ENCODE results near the gene SLC66A1.
A peak's percentile ranks its signal among the peaks of the same experiment; 100 is the strongest.

SLC66A1 gene

GRCh38 chr1:19309123-19309813 lies 2.9 kb upstream of the SLC66A1 start:
- TF ChIP-seq, protein P1, sequence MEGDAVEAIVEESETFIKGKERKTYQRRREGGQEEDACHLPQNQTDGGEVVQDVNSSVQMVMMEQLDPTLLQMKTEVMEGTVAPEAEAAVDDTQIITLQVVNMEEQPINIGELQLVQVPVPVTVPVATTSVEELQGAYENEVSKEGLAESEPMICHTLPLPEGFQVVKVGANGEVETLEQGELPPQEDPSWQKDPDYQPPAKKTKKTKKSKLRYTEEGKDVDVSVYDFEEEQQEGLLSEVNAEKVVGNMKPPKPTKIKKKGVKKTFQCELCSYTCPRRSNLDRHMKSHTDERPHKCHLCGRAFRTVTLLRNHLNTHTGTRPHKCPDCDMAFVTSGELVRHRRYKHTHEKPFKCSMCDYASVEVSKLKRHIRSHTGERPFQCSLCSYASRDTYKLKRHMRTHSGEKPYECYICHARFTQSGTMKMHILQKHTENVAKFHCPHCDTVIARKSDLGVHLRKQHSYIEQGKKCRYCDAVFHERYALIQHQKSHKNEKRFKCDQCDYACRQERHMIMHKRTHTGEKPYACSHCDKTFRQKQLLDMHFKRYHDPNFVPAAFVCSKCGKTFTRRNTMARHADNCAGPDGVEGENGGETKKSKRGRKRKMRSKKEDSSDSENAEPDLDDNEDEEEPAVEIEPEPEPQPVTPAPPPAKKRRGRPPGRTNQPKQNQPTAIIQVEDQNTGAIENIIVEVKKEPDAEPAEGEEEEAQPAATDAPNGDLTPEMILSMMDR (conservative IDR thresholded peaks at IDR 0.05; ENCODE audit: control insufficient read depth, insufficient read depth, low read depth, low read length): no peak
- peak; percentile 87 for DNase-seq (ENCODE audit: low read depth)

DNA sequence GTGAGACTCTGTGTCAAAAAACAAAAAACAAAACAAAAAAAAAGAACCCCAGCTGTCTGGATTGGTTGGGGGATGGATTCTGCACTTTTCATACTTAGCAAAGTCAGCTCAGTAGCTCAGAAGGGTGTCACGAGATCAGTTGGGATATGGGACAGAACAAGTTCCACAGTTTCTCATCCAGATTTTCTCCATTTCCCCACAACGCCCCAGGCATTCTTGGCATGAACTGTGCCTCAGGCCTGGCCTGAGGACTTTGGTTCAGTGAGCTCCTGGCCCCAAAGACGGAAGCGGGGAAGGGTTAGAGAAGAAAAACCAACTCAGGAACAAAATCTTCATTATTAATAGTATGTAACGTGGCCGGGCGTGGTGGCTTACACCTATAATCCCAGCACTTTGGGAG lies 2.1 kb upstream of the SLC66A1 start:
- DNase-seq (ENCODE audit: low read depth): no peak
- TF ChIP-seq, protein P1 (conservative IDR thresholded peaks at IDR 0.05; ENCODE audit: control insufficient read depth, insufficient read depth, low read depth, low read length): no peak
- no peak overlapping the region for H3K4me3 ChIP-seq (ENCODE audit: control insufficient read depth, low read depth, low read length)

More at GRCh38 chr1:19309123-19309813, 2.9 kb upstream of the SLC66A1 start:
- no peak overlapping the region for H3K4me3 ChIP-seq (ENCODE audit: control insufficient read depth, low read depth, low read length)

- DNase-seq (ENCODE audit: low read depth): no peak
- TF ChIP-seq, protein P1 (conservative IDR thresholded peaks at IDR 0.05; ENCODE audit: control insufficient read depth, insufficient read depth, low read depth, low read length): no peak
- peak overlapping the region; percentile 72 for H3K4me3 ChIP-seq (ENCODE audit: control insufficient read depth, low read depth, low read length)
These were observed 1.2 kb upstream of the SLC66A1 start for GRCh38 chr1:19310720-19311502.

GRCh38 chr1:19311503-19311930 lies 609 bp upstream of the SLC66A1 start:
- no peak for DNase-seq (ENCODE audit: low read depth)
- TF ChIP-seq, protein P1 (conservative IDR thresholded peaks at IDR 0.05; ENCODE audit: control insufficient read depth, insufficient read depth, low read depth, low read length): no peak
- H3K4me3 ChIP-seq (ENCODE audit: control insufficient read depth, low read depth, low read length): peak overlapping the region; percentile 72

DNA sequence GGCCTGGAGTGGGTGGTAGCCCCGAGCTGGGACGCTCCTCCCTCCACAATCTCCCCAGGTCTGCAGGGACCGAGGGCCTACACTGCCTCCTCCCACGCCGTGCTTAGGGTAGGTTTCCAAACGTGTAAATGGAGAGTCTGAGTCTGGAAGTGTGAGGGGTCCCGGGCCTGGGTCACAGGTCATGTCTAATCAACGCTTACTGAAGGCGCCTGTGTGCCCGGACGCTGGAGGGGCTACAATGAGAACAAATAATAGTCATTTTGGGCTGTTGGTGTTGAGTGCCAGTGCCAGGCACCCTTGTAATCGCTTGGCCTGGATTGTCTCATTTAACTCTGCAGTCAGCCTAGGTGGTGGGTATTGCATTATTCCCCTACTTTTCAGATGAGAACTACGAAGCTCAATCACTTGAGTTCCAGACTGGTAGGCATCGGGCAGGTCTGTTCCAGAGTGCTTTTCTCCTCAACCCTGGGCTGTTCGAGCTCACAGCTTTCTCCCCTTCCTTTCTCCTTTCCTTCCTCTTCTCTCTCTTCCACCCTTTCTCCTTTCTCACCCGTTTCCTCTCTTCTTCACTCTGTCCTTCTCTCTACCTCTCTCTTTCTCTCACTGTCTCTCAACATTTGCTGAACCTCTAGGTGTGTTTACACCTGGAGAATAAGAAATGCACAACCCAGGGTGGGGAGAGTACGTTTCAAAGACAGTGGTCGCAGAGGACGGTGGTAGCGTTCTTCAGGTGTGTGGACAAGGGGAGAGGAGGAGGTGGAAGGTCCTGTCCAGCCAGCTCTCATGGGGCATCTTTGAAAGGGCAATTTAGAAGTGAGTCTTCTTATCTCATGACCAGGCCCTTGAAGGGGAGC lies 883 bp downstream of the SLC66A1 start:
- TF ChIP-seq, protein P1 (conservative IDR thresholded peaks at IDR 0.05; ENCODE audit: control insufficient read depth, insufficient read depth, low read depth, low read length): no peak
- peak overlapping the region; percentile 56 for H3K4me3 ChIP-seq (ENCODE audit: control insufficient read depth, low read depth, low read length)
- no peak for DNase-seq (ENCODE audit: low read depth)

- DNase-seq (ENCODE audit: low read depth): no peak
- H3K4me3 ChIP-seq (ENCODE audit: control insufficient read depth, low read depth, low read length): no peak overlapping the region
- TF ChIP-seq, protein P1 (conservative IDR thresholded peaks at IDR 0.05; ENCODE audit: control insufficient read depth, insufficient read depth, low read depth, low read length): no peak
These were observed 1.5 kb downstream of the SLC66A1 start for GRCh38 chr1:19313636-19313959.

Data from fibroblast of mammary gland (primary cell).